ENCODE data around the gene KIF21A.

GRCh38 chr12:39426636-39427240 is 16.2 kb downstream of the KIF21A start:
- TF ChIP-seq, protein P1, sequence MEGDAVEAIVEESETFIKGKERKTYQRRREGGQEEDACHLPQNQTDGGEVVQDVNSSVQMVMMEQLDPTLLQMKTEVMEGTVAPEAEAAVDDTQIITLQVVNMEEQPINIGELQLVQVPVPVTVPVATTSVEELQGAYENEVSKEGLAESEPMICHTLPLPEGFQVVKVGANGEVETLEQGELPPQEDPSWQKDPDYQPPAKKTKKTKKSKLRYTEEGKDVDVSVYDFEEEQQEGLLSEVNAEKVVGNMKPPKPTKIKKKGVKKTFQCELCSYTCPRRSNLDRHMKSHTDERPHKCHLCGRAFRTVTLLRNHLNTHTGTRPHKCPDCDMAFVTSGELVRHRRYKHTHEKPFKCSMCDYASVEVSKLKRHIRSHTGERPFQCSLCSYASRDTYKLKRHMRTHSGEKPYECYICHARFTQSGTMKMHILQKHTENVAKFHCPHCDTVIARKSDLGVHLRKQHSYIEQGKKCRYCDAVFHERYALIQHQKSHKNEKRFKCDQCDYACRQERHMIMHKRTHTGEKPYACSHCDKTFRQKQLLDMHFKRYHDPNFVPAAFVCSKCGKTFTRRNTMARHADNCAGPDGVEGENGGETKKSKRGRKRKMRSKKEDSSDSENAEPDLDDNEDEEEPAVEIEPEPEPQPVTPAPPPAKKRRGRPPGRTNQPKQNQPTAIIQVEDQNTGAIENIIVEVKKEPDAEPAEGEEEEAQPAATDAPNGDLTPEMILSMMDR (IDR thresholded peaks at IDR 0.05; ENCODE audit: insufficient read depth, low read length, poor library complexity, severe bottlenecking): no peak
- TF ChIP-seq EZH2phosphoT487 (conservative IDR thresholded peaks at IDR 0.05; ENCODE audit: low read length): no peak

All from SU-DHL-6 (cell line).